ENCODE measurements around the gene TRIP11. TPM values are rescaled to one million over a fixed set of nuclear protein-coding genes. Genes with fewer than 3 reads are reported as not detected.
A peak's percentile ranks its signal among the peaks of the same experiment; 100 is the strongest.

TRIP11 gene
- total RNA-seq, 4 donors from 2014 or later, result 26.2 to 43.6 (median 40.6) TPM

DNA sequence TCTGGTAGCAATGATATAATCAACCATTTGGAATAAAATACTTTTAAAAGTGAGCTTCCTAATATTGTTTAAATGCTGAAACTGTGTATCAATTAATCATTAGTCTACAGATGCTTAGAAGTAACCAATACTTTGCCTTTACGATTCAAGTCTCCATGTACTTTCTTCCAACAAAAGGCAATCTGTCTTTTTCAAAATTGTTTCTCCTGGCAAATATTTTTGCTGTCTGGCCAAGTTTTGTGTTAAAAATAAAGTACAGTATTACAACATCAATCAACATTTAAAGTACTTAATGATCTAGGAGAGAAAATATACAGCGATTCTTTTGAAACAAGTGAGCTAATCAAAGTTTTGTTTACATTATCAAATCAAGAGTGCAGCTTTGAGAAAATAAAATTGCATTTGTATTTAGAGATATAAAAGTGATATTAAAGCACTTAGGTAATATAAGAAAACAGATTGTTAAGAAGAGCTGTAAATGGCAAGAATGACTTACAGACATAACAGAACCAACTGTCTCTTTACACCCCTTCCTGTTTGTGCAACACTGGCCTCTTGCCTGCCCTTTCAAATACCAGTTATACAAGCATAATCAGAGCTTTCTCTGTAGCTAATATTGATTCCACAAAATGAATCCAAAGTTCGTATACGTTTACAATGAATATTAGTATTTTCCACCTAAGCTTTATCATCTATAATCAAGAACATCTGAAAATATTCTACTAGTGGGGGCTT, 54.2 kb downstream of the TRIP11 start:
- TF ChIP-seq CTCF (IDR thresholded peaks at IDR 0.05), result no peak
- no peak for DNase-seq (ENCODE audit: low spot score)
- peak; percentile 75 for ATAC-seq (ENCODE audit: low FRiP score)

GRCh38 chr14:91985008-91985407, 54.9 kb downstream of the TRIP11 start:
- DNase-seq (ENCODE audit: low spot score) (no peak), ATAC-seq (ENCODE audit: low FRiP score) (no peak)
- no peak for TF ChIP-seq CTCF (IDR thresholded peaks at IDR 0.05)

DNA sequence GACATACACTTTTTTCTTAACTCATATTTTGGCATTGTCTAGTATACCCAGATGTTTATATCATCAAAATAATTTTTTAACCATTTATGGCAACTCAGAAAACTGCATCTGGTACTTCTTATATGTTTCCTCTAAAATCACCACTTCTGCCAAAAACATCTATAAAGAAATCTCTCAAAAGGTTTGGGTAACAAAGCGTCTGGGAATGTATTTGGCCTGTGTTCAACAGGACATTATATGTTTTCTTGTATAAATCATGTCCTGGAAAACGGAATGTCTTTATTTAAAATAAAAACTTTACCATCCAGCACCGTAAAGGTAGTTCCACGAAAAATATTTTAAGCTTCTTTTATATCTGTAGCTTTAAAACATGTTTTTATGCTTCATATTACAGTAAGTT, 56.3 kb downstream of the TRIP11 start:
- ATAC-seq (ENCODE audit: low FRiP score), result no peak
- TF ChIP-seq CTCF (IDR thresholded peaks at IDR 0.05), result no peak

GRCh38 chr14:91980157-91980556, 59.7 kb downstream of the TRIP11 start:
- TF ChIP-seq CTCF (IDR thresholded peaks at IDR 0.05), result no peak
- ATAC-seq (ENCODE audit: low FRiP score) (peak; percentile 93), DNase-seq (ENCODE audit: low spot score) (no peak)

More for the DNA sequence above, 56.3 kb downstream of the TRIP11 start:
- DNase-seq (ENCODE audit: low spot score), result no peak

DNA sequence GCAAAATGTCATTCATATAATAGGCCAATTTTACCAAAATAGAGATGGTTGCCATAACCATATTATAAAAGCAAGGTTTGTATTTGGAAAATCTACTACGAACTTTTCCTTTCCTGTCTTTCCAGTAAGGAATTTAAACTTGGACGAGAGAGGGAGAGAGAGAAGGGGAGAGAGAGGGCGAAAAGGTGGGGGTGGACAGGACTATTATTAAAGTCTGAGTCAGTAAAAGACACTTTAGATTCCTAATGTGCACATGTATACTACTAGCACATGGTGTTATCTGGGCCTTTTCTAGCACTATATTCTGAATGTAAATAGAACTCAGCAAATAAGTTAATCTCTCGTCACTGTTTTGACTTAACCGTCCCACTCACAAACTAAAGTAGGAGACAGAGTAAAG, 62.0 kb downstream of the TRIP11 start:
- TF ChIP-seq CTCF (IDR thresholded peaks at IDR 0.05), result no peak
- DNase-seq (ENCODE audit: low spot score) (no peak), ATAC-seq (ENCODE audit: low FRiP score) (no peak)

DNA sequence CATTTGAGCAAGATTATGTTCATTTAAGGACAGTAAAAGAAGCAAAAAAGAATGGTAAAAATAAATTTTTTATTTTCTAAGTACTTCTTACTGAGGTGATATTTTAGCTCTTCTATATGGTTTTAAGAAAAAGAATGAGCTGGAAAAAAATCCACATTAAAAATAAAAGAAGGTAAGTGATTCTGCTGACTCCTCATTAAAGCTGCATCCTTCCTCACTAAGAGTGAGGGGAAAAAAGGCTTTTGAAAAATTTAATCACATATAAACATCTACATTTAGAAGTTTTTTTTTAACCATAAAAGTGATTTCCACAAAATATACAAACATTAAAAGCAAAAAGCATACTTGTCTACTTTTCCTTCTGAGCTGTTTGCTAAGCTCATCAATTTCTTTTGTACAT, 64.1 kb downstream of the TRIP11 start:
- no peak for TF ChIP-seq CTCF (IDR thresholded peaks at IDR 0.05)
- no peak for DNase-seq (ENCODE audit: low spot score)
- no peak for ATAC-seq (ENCODE audit: low FRiP score)

GRCh38 chr14:91971188-91971778, 68.6 kb downstream of the TRIP11 start:
- TF ChIP-seq CTCF (IDR thresholded peaks at IDR 0.05), result no peak
- DNase-seq (ENCODE audit: low spot score) (no peak), ATAC-seq (ENCODE audit: low FRiP score) (no peak)
